Epithelial cell of proximal tubule (primary cell): ENCODE results near the gene UQCRC2. TPM values are rescaled to one million over a fixed set of nuclear protein-coding genes. Genes with fewer than 3 reads are reported as not detected.

ENCODE experiments used
- DNase-seq: peaks from one replicate; pipeline ENCODE4 v3.0.0-alpha.2; 2011; ENCODE audit warnings: low read depth
- H3K4me3 ChIP-seq: 2 replicates; pipeline ENCODE4 v1.5.1; 2011; ENCODE audit warnings: low read depth, mild to moderate bottlenecking, low read length
- total RNA-seq: library from RNA; depleted of rRNA; stranded (reverse); fragments of >200 nt; gene quantifications from 2 replicates; pipeline ENCODE4 v1.2.3, GENCODE V29; 2015
- TF ChIP-seq, protein P1 (sequence below): conservative IDR thresholded peaks from 2 replicates; pipeline ENCODE4 v1.5.1; 2012; ENCODE audit warnings: low read depth, mild to moderate bottlenecking, low read length

UQCRC2 gene
- total RNA-seq, 1 donor from 2014 or later: 163 TPM

GRCh38 chr16:21984062-21984461 lies 30.9 kb downstream of the UQCRC2 start:
- no peak for DNase-seq
- TF ChIP-seq, protein P1, sequence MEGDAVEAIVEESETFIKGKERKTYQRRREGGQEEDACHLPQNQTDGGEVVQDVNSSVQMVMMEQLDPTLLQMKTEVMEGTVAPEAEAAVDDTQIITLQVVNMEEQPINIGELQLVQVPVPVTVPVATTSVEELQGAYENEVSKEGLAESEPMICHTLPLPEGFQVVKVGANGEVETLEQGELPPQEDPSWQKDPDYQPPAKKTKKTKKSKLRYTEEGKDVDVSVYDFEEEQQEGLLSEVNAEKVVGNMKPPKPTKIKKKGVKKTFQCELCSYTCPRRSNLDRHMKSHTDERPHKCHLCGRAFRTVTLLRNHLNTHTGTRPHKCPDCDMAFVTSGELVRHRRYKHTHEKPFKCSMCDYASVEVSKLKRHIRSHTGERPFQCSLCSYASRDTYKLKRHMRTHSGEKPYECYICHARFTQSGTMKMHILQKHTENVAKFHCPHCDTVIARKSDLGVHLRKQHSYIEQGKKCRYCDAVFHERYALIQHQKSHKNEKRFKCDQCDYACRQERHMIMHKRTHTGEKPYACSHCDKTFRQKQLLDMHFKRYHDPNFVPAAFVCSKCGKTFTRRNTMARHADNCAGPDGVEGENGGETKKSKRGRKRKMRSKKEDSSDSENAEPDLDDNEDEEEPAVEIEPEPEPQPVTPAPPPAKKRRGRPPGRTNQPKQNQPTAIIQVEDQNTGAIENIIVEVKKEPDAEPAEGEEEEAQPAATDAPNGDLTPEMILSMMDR: no peak
- H3K4me3 ChIP-seq: no peak overlapping the region

DNA sequence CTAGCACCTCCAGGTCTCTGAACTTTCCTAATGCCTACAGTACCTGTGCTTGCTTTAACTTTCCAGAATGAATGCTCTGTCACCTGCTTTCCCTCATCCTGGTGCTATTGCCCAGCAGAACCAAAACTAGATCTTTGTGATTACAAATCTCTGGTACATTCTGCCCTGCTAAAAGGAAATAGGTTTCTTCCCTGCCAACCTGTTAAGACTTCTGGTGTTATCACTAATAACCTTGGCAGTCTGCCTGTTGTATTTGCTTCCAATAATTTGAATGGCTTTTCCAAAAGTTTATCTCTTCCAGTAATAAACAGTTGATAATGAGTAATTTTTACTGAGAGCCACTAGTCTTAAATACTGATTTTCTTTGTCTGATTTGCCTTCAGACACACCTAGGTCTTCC lies 32.4 kb downstream of the UQCRC2 start:
- no peak overlapping the region for H3K4me3 ChIP-seq
- TF ChIP-seq, protein P1: no peak
- no peak for DNase-seq

- no peak for DNase-seq
- TF ChIP-seq, protein P1: no peak
- H3K4me3 ChIP-seq: no peak overlapping the region
Observed at GRCh38 chr16:21986692-21987246, 33.6 kb downstream of the UQCRC2 start.

GRCh38 chr16:21987498-21987897 lies 34.3 kb downstream of the UQCRC2 start:
- no peak overlapping the region for H3K4me3 ChIP-seq
- TF ChIP-seq, protein P1: no peak
- DNase-seq: no peak

DNA sequence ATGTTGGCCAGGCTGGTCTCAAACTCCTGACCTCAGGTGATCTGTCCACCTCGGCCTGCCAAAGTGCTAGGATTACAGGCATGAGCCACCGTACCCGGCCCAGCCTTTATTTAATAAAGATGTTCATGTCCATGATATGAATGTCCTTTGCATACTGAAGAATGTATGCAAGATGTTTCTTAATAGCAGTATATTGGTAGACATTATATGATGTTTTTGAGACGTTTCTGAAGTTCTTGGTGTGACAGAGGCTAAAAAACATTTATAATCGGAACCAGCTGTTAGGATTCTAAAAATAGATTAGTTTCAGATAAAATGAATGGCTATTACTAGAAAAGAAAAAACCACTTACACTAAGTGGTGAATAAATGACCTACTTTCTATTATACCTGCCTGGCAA lies 36.0 kb downstream of the UQCRC2 start:
- no peak for DNase-seq
- TF ChIP-seq, protein P1: no peak

GRCh38 chr16:21989751-21990150 lies 36.6 kb downstream of the UQCRC2 start:
- H3K4me3 ChIP-seq: no peak overlapping the region
- TF ChIP-seq, protein P1: no peak
- DNase-seq: no peak

More for the DNA sequence above, 36.0 kb downstream of the UQCRC2 start:
- no peak overlapping the region for H3K4me3 ChIP-seq

- H3K4me3 ChIP-seq: no peak overlapping the region
- no peak for DNase-seq
- TF ChIP-seq, protein P1: no peak
Observed at GRCh38 chr16:21990381-21990944, 37.3 kb downstream of the UQCRC2 start.
